Fibroblast of lung (primary cell): ENCODE data around the gene TACC2. TPM values are rescaled to one million over a fixed set of nuclear protein-coding genes. Genes with fewer than 3 reads are reported as not detected.

Experiments
- DNase-seq, 2 donors: peaks; one replicate each; pipeline versions ENCODE4 v3.0.0 to v3.0.0-alpha.2; 2010; ENCODE audit warnings: low read depth in 2 of 2
- H2AFZ ChIP-seq: 2 replicates; pipeline ENCODE4 v1.5.1; 2012; ENCODE audit warnings: low read length, control low read depth, inconsistent platforms
- H3K27ac ChIP-seq: 2 replicates; pipeline ENCODE4 v1.5.1; 2011; ENCODE audit warnings: low read length, control low read depth; ENCODE audit not compliant: insufficient read depth
- H3K27me3 ChIP-seq: 2 replicates; pipeline ENCODE4 v1.5.1; 2011; ENCODE audit warnings: mild to moderate bottlenecking, low read length; ENCODE audit not compliant: control insufficient read depth, insufficient read depth
- H3K36me3 ChIP-seq: 2 replicates; pipeline ENCODE4 v1.5.1; 2011; ENCODE audit warnings: low read length; ENCODE audit not compliant: control insufficient read depth, insufficient read depth
- H3K4me1 ChIP-seq: 2 replicates; pipeline ENCODE4 v1.5.1; 2011; ENCODE audit warnings: low read length; ENCODE audit not compliant: control insufficient read depth, insufficient read depth; ENCODE audit errors: extremely low read depth
- H3K4me2 ChIP-seq: 2 replicates; pipeline ENCODE4 v1.5.1; 2011; ENCODE audit warnings: low read length, control low read depth; ENCODE audit not compliant: insufficient read depth; ENCODE audit errors: extremely low read depth
- H3K4me3 ChIP-seq, 4 experiments: fragments of 200-600 bp in 1 of 4; sonication (generic) in 1 of 4; replicated peaks in 1 of 4; 2 replicates each; pipeline ENCODE4 v1.5.1; 2011 to 2016; ENCODE audit warnings: low read length in 4 of 4, low read depth in 3 of 4, mild to moderate bottlenecking in 3 of 4, control low read depth in 2 of 4, inconsistent platforms in 1 of 4, mixed read lengths in 1 of 4; ENCODE audit not compliant: insufficient read depth in 1 of 4; ENCODE audit errors: control extremely low read depth in 1 of 4
- H3K79me2 ChIP-seq: 2 replicates; pipeline ENCODE4 v1.5.1; 2012; ENCODE audit warnings: mild to moderate bottlenecking, low read length, inconsistent platforms; ENCODE audit not compliant: control insufficient read depth, insufficient read depth
- H3K9ac ChIP-seq: 2 replicates; pipeline ENCODE4 v1.5.1; 2011; ENCODE audit warnings: mild to moderate bottlenecking, low read length, control low read depth; ENCODE audit not compliant: insufficient read depth
- H3K9me3 ChIP-seq: 2 replicates; pipeline ENCODE4 v1.5.1; 2012; ENCODE audit warnings: low read depth, low read length; ENCODE audit not compliant: control insufficient read depth, insufficient read depth
- H4K20me1 ChIP-seq: 2 replicates; pipeline ENCODE4 v1.5.1; 2011; ENCODE audit warnings: low read length; ENCODE audit not compliant: control insufficient read depth, insufficient read depth; ENCODE audit errors: extremely low read depth
- EZH2 ChIP-seq: IDR thresholded peaks from 2 replicates; pipeline ENCODE4 v1.5.1; 2012; ENCODE audit warnings: low read length, control low read depth, mild to moderate bottlenecking; ENCODE audit errors: missing control alignments
- polyA plus RNA-seq, 2 donors: library from polyadenylated mRNA; depleted of rRNA in 1 of 2; stranded (reverse) in 1 of 2; unstranded in 1 of 2; fragments of >200 nt; gene quantifications; 2 replicates each; pipeline ENCODE4 v1.2.1, GENCODE V29; 2011 to 2012; ENCODE audit warnings: missing spikeins in 1 of 2
- total RNA-seq: library from RNA; depleted of rRNA; stranded (reverse); fragments of >200 nt; gene quantifications from 2 replicates; pipeline ENCODE4 v1.2.1, GENCODE V29; 2014
- TF ChIP-seq, protein P1 (sequence below), 2 donors: IDR thresholded peaks in 1 of 2; conservative IDR thresholded peaks in 1 of 2; 1 replicate in 1 of 2; 2 replicates in 1 of 2; pipeline ENCODE4 v1.5.1; 2011 to 2012; ENCODE audit warnings: low read length in 2 of 2, control low read depth in 1 of 2, inconsistent platforms in 1 of 2, low read depth in 1 of 2, mild to moderate bottlenecking in 1 of 2

Gene TACC2
- total and polyA plus RNA-seq, 2 donors (not counting 1 experiment from before 2014, with no cell fraction given) = 7.6 to 13.0 TPM

DNA sequence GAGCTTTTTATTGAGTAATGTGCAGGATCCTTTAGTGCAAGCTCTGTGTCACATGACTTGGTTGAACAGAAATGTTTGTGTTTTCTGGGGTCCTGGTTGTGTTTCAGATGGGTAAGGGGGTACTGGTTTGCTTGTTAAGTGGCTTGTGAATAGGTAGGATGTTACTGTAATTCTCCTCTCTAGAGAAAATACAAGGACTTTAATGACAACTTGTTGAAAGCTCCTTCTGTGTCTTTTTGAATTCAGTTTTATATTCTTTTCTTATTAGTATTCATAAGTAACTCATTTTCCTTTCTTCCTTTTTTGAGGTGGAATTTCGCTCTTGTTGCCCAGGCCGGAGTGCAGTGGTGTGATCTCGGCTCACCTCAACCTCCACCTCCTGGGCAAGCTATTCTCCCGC is 196.7 kb downstream of the TACC2 start:
- Histone ChIP-seq H3K4me1 (peaks cover 17% of the 10 kb centered on the region), H3K4me3 (no peak overlapping the region), H3K79me2 (no peaks in the 10 kb centered on the region), H2AFZ (no peak overlapping the region), H3K36me3 (no peaks in the 10 kb centered on the region), H3K9me3 (no peaks in the 10 kb centered on the region), H4K20me1 (no peaks in the 10 kb centered on the region), H3K9ac (no peak overlapping the region), H3K27me3 (no peaks in the 10 kb centered on the region), H3K4me2 (no peak overlapping the region), H3K27ac (no peak overlapping the region)
- TF ChIP-seq, protein P1, sequence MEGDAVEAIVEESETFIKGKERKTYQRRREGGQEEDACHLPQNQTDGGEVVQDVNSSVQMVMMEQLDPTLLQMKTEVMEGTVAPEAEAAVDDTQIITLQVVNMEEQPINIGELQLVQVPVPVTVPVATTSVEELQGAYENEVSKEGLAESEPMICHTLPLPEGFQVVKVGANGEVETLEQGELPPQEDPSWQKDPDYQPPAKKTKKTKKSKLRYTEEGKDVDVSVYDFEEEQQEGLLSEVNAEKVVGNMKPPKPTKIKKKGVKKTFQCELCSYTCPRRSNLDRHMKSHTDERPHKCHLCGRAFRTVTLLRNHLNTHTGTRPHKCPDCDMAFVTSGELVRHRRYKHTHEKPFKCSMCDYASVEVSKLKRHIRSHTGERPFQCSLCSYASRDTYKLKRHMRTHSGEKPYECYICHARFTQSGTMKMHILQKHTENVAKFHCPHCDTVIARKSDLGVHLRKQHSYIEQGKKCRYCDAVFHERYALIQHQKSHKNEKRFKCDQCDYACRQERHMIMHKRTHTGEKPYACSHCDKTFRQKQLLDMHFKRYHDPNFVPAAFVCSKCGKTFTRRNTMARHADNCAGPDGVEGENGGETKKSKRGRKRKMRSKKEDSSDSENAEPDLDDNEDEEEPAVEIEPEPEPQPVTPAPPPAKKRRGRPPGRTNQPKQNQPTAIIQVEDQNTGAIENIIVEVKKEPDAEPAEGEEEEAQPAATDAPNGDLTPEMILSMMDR (conservative IDR thresholded peaks at IDR 0.05 in 1 of 2, IDR thresholded peaks at IDR 0.05 in 1 of 2; ENCODE audit: low read depth in 1 of 2, low read length in 2 of 2) = no peak
- TF ChIP-seq EZH2 = no peak
- no peak for DNase-seq

DNA sequence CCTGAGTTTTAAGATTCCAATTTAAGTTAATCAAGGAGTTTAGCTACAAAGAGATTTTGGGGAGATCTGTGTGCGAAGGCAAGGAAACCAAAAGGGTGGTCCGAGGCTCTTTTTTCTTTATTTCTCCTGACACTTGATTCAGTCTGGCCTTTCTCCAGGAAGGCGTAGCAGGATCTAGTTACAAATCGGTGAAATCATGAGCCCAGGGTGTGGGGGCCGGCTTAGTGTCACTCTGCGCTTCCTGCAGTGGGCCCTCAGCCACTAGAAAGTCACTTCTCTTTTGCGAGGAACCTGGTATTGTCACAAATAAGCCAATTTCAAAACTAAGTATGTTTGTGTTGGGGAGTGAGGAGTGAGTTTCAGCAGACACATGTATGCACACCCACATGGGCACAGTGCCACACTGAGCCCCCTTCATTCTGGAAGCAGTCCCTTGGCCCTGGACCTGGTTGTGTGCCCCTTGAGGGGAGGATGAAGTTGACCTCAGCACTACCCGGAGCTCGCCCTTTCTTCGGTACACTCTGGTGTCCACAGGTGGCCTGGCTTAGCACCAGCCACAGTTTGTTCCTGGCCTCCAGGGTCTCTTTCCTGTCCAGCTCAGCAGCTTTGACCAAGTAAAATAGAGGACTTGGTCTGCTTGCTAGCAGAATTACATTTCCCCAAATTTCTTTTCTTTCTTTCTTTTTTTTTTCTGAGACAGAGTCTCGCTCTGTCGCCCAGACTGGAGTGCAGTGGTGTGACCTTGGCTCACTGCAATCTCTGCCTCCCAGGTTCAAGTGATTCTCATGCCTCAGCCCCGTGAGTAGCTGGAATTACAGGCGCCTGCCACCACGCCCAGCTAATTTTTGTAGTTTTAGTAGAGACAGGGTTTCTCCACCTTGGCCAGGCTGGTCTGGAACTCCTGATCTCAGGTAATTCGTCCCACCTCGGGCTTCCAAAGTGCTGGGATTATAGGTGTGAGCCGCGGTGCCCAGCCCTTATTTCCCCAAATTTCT is 198.2 kb downstream of the TACC2 start:
- Histone ChIP-seq H3K27me3 (no peaks in the 10 kb centered on the region), H3K4me2 (no peak overlapping the region), H3K36me3 (no peaks in the 10 kb centered on the region), H3K9me3 (no peaks in the 10 kb centered on the region), H4K20me1 (no peaks in the 10 kb centered on the region), H3K79me2 (no peaks in the 10 kb centered on the region), H3K4me1 (peaks cover 15% of the 10 kb centered on the region), H3K4me3 (no peak overlapping the region), H3K27ac (no peak overlapping the region), H3K9ac (no peak overlapping the region), H2AFZ (no peak overlapping the region)
- DNase-seq = peak; percentile 31 to 46
- TF ChIP-seq EZH2 = no peak
- TF ChIP-seq, protein P1 (conservative IDR thresholded peaks at IDR 0.05 in 1 of 2, IDR thresholded peaks at IDR 0.05 in 1 of 2; ENCODE audit: low read depth in 1 of 2, low read length in 2 of 2) = no peak

DNA sequence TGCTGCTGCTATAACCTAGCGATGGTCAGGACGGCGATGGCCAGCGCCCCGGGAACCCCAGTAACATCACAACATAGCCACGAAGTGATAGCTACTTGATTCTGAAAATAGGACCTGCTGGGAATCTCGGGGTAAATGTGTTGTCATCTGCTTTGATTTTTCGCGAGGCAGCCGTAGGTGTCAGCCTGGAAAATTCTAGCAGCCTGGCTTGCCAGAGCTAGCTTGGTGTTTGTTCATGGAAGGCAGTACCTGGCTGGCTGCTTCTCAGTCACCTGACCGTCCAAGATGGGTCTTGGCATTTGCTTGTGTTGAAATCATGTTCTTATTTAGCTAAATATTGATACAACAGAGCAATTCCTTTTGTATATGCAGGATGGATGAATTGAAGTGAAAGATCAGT is 199.7 kb downstream of the TACC2 start:
- Histone ChIP-seq H3K9ac (no peak overlapping the region), H3K9me3 (no peaks in the 10 kb centered on the region), H3K36me3 (no peaks in the 10 kb centered on the region), H3K27me3 (no peaks in the 10 kb centered on the region), H3K27ac (no peak overlapping the region), H3K4me1 (peaks cover 3% of the 10 kb centered on the region), H3K4me3 (no peak overlapping the region), H4K20me1 (no peaks in the 10 kb centered on the region), H3K79me2 (no peaks in the 10 kb centered on the region), H3K4me2 (no peak overlapping the region), H2AFZ (no peak overlapping the region)
- no peak for TF ChIP-seq EZH2
- TF ChIP-seq, protein P1 (conservative IDR thresholded peaks at IDR 0.05 in 1 of 2, IDR thresholded peaks at IDR 0.05 in 1 of 2; ENCODE audit: low read depth in 1 of 2, low read length in 2 of 2) = no peak
- DNase-seq = no peak
